Measurements from ENCODE around the gene FAAP100. TPM values are rescaled to one million over a fixed set of nuclear protein-coding genes. Genes with fewer than 3 reads are reported as not detected.

Gene FAAP100
- total and polyA plus RNA-seq, 7 donors = 11.6 to 16.3 (median 12.6) TPM

GRCh38 chr17:81569986-81570514 is 17.9 kb upstream of the FAAP100 start:
- no peak for TF ChIP-seq CTCF (IDR thresholded peaks at IDR 0.05)
- intact Hi-C loops (cut with DNase I) = loop anchor here in 1 of 2 donors (5.0 to 10.0 kb wide), 2 partner anchors 32 to 55 kb away; no protein-coding TSS in a partner anchor

GRCh38 chr17:81568416-81568815 is 16.3 kb upstream of the FAAP100 start:
- intact Hi-C loops (cut with DNase I) = loop anchor here in 1 of 2 donors (5.0 to 10.0 kb wide), 2 partner anchors 34 to 56 kb away; no protein-coding TSS in a partner anchor
- WGBS, 3 donors = 69 to 74% (median 73%) methylated on average over 10 of the region's 10 CpGs
- H3K36me3 ChIP-seq (ENCODE audit: insufficient read depth in 1 of 2, low read depth in 1 of 2) = peaks cover 3 to 100% of the 10 kb centered on the region in 2 donors
- no peaks in the 10 kb centered on the region for H3K9me3 ChIP-seq
- H3K27me3 ChIP-seq (ENCODE audit: insufficient read depth in 3 of 3, low read length in 2 of 3) = no peaks in the 10 kb centered on the region
- TF ChIP-seq CTCF (IDR thresholded peaks at IDR 0.05) = no peak
- no peak overlapping the region for H3K27ac ChIP-seq
- no peak for DNase-seq
- no peak overlapping the region for H3K4me3 ChIP-seq
- peak in 1 of 4 donors; percentile 14 for ATAC-seq
- peaks cover 20% of the 10 kb centered on the region for H3K4me1 ChIP-seq

More at GRCh38 chr17:81569986-81570514, 17.9 kb upstream of the FAAP100 start:
- Histone ChIP-seq H3K36me3 (ENCODE audit: insufficient read depth in 1 of 2, low read depth in 1 of 2) (peaks cover 3 to 99% of the 10 kb centered on the region in 2 donors), H3K27me3 (ENCODE audit: insufficient read depth in 3 of 3, low read length in 2 of 3) (no peaks in the 10 kb centered on the region), H3K4me3 (no peak overlapping the region), H3K9me3 (no peaks in the 10 kb centered on the region), H3K4me1 (peaks cover 20% of the 10 kb centered on the region), H3K27ac (no peak overlapping the region)
- DNase-seq = no peak
- ATAC-seq = no peak
- 89 to 95% (median 89%) methylated on average over 18 of the region's 18 CpGs for WGBS, 3 donors

- Histone ChIP-seq H3K36me3 (ENCODE audit: insufficient read depth in 1 of 2, low read depth in 1 of 2) (peaks cover 3 to 100% of the 10 kb centered on the region in 2 donors), H3K27me3 (ENCODE audit: insufficient read depth in 3 of 3, low read length in 2 of 3) (no peaks in the 10 kb centered on the region), H3K27ac (peak overlapping the region; percentile 66), H3K4me3 (no peak overlapping the region), H3K4me1 (peaks cover 20% of the 10 kb centered on the region), H3K9me3 (no peaks in the 10 kb centered on the region)
- no peak for TF ChIP-seq CTCF (IDR thresholded peaks at IDR 0.05)
- intact Hi-C loops (cut with DNase I) = loop anchor here in 1 of 2 donors (5.0 to 10.0 kb wide), 2 partner anchors 35 to 58 kb away; no protein-coding TSS in a partner anchor
- no peak for ATAC-seq
- DNase-seq = no peak
- 57 to 73% (median 57%) methylated on average over 4 of the region's 4 CpGs for WGBS, 3 donors
Observed at GRCh38 chr17:81567191-81567590, 15.0 kb upstream of the FAAP100 start.

GRCh38 chr17:81566461-81567126 is 14.4 kb upstream of the FAAP100 start:
- DNase-seq = peak; percentile 62 to 84
- ATAC-seq = peak; percentile 58 to 71 (median 62)
- H3K4me1 ChIP-seq = peaks cover 20% of the 10 kb centered on the region
- 13 to 17% (median 14%) methylated on average over 8 of the region's 8 CpGs for WGBS, 3 donors
- no peak for TF ChIP-seq CTCF (IDR thresholded peaks at IDR 0.05)
- H3K27ac ChIP-seq = peak overlapping the region; percentile 66
- peaks cover 3 to 100% of the 10 kb centered on the region in 2 donors for H3K36me3 ChIP-seq (ENCODE audit: insufficient read depth in 1 of 2, low read depth in 1 of 2)
- intact Hi-C loops (cut with DNase I) = loop anchor here in 1 of 2 donors (5.0 to 10.0 kb wide), 2 partner anchors 36 to 58 kb away; no protein-coding TSS in a partner anchor
- H3K9me3 ChIP-seq = no peaks in the 10 kb centered on the region
- no peaks in the 10 kb centered on the region for H3K27me3 ChIP-seq (ENCODE audit: insufficient read depth in 3 of 3, low read length in 2 of 3)
- no peak overlapping the region for H3K4me3 ChIP-seq

Measured in psoas muscle (tissue), 8 donors.